Liver (tissue), 9 donors: Measurements from ENCODE around the gene NGFR. TPM values are rescaled to one million over a fixed set of nuclear protein-coding genes. Genes with fewer than 3 reads are reported as not detected.

ENCODE experiments used
- DNase-seq: peaks from one replicate; pipeline ENCODE4 v3.0.0-alpha.2; 2017; ENCODE audit warnings: low spot score
- H3K27ac ChIP-seq, 2 donors: one replicate each; pipeline ENCODE4 v1.7.0; 2013; ENCODE audit warnings: inconsistent platforms in 2 of 2, low read length in 2 of 2, control low read depth in 1 of 2, low read depth in 1 of 2, mild to moderate bottlenecking in 1 of 2
- H3K27me3 ChIP-seq, 4 donors: one replicate each; pipeline versions ENCODE4 v1.6.1 to v1.7.0; 2013; ENCODE audit warnings: low read length in 3 of 4, inconsistent platforms in 1 of 4, mild to moderate bottlenecking in 1 of 4, moderate library complexity in 1 of 4; ENCODE audit not compliant: control insufficient read depth in 4 of 4, insufficient read depth in 4 of 4
- H3K36me3 ChIP-seq, 4 donors: one replicate each; pipeline versions ENCODE4 v1.6.1 to v1.7.0; 2013; ENCODE audit warnings: low read length in 3 of 4, mild to moderate bottlenecking in 3 of 4, low read depth in 1 of 4, moderate library complexity in 1 of 4; ENCODE audit not compliant: control insufficient read depth in 4 of 4, insufficient read depth in 3 of 4
- H3K4me1 ChIP-seq, 4 donors: one replicate each; pipeline versions ENCODE4 v1.6.1 to v1.7.0; 2013; ENCODE audit warnings: low read length in 3 of 4, mild to moderate bottlenecking in 3 of 4, moderate library complexity in 1 of 4; ENCODE audit not compliant: control insufficient read depth in 4 of 4, insufficient read depth in 4 of 4
- H3K4me3 ChIP-seq, 3 donors: one replicate each; pipeline versions ENCODE4 v1.6.1 to v1.7.0; 2013; ENCODE audit warnings: low read length in 3 of 3, control low read depth in 1 of 3, low read depth in 1 of 3, mild to moderate bottlenecking in 1 of 3
- H3K9ac ChIP-seq, 2 donors: one replicate each; pipeline ENCODE4 v1.7.0; 2013; ENCODE audit warnings: low read length in 2 of 2, mild to moderate bottlenecking in 2 of 2, moderate library complexity in 2 of 2, control low read depth in 1 of 2, low read depth in 1 of 2
- H3K9me3 ChIP-seq, 4 donors: one replicate each; pipeline versions ENCODE4 v1.6.1 to v1.7.0; 2013; ENCODE audit warnings: low read length in 3 of 4; ENCODE audit not compliant: control insufficient read depth in 4 of 4
- EGR1 ChIP-seq, 2 donors: IDR thresholded peaks; 2 replicates each; pipeline ENCODE4 v1.6.1; 2016 to 2018; ENCODE audit warnings: antibody characterized with exemption in 2 of 2, low read depth in 2 of 2
- FOXA1 ChIP-seq: IDR thresholded peaks from 2 replicates; pipeline ENCODE4 v1.6.1; 2016; ENCODE audit warnings: antibody characterized with exemption
- FOXA2 ChIP-seq: IDR thresholded peaks from 2 replicates; pipeline ENCODE4 v1.6.1; 2016; ENCODE audit warnings: antibody characterized with exemption
- GABPA ChIP-seq, 2 donors: IDR thresholded peaks in 1 of 2; conservative IDR thresholded peaks in 1 of 2; 2 replicates each; pipeline ENCODE4 v1.6.1; 2016; ENCODE audit warnings: antibody characterized with exemption in 2 of 2, mild to moderate bottlenecking in 1 of 2, moderate library complexity in 1 of 2
- HNF4A ChIP-seq, 2 donors: conservative IDR thresholded peaks; 2 replicates each; pipeline ENCODE4 v1.6.1; 2016; ENCODE audit warnings: antibody characterized with exemption in 2 of 2, mild to moderate bottlenecking in 2 of 2
- HNF4G ChIP-seq: IDR thresholded peaks from 2 replicates; pipeline ENCODE4 v1.6.1; 2016; ENCODE audit warnings: antibody characterized with exemption
- JUND ChIP-seq, 2 donors: IDR thresholded peaks; 2 replicates each; pipeline ENCODE4 v1.6.1; 2016; ENCODE audit warnings: antibody characterized with exemption in 2 of 2
- NR2F2 ChIP-seq: IDR thresholded peaks from 2 replicates; pipeline ENCODE4 v1.6.1; 2016; ENCODE audit warnings: antibody characterized with exemption
- RAD21 ChIP-seq, 2 donors: IDR thresholded peaks; 2 replicates each; pipeline ENCODE4 v1.6.1; 2016; ENCODE audit warnings: antibody characterized with exemption in 2 of 2, mild to moderate bottlenecking in 2 of 2
- RXRA ChIP-seq, 2 donors: IDR thresholded peaks; 2 replicates each; pipeline ENCODE4 v1.6.1; 2017 to 2018; ENCODE audit warnings: antibody characterized with exemption in 2 of 2, mild to moderate bottlenecking in 1 of 2
- SP1 ChIP-seq: IDR thresholded peaks from 2 replicates; pipeline ENCODE4 v1.6.1; 2018; ENCODE audit warnings: antibody characterized with exemption, mild to moderate bottlenecking
- TAF1 ChIP-seq: conservative IDR thresholded peaks from 2 replicates; pipeline ENCODE4 v1.6.1; 2016; ENCODE audit warnings: antibody characterized with exemption, mild to moderate bottlenecking
- YY1 ChIP-seq: IDR thresholded peaks from 2 replicates; pipeline ENCODE4 v1.6.1; 2016; ENCODE audit warnings: antibody characterized with exemption, mild to moderate bottlenecking
- WGBS: extraction: QIAGEN DNeasy Blood & Tissue Kit; methylation state at CpG from one replicate; pipeline ENCODE4 v1.1.7; 2013; 5-methylcytosine and 5-hydroxymethylcytosine counted together
- polyA plus RNA-seq, 2 donors: library from polyadenylated mRNA; stranded (reverse) in 1 of 2; unstranded in 1 of 2; fragments of 200-250 nt in 1 of 2; fragments of >200 nt in 1 of 2; fragmentation: Nextera tagmentation in 1 of 2; extraction: Ambion mirVana in 1 of 2; gene quantifications; one replicate each; pipeline versions ENCODE4 v1.2.1 to v1.2.3, GENCODE V29; 2013 to 2015
- total RNA-seq, 2 donors: library from RNA; depleted of rRNA; stranded (reverse); fragments of >200 nt; gene quantifications; one replicate each; pipeline ENCODE4 v1.2.3, GENCODE V29; 2014
- TF ChIP-seq, protein P1 (sequence below): fragments of 150-350 bp; IDR thresholded peaks from 2 replicates; pipeline ENCODE4 v1.5.1; 2017; ENCODE audit warnings: improper control_type of control experiment, low read depth, low read length; ENCODE audit not compliant: missing input control
- TF ChIP-seq, protein P2 (sequence below): IDR thresholded peaks from 2 replicates; pipeline ENCODE4 v1.6.1; 2016; ENCODE audit warnings: antibody characterized with exemption
- TF ChIP-seq, protein P3 (sequence below): IDR thresholded peaks from 2 replicates; pipeline ENCODE4 v1.6.1; 2016; ENCODE audit warnings: antibody characterized with exemption
- TF ChIP-seq, protein P4 (sequence below): IDR thresholded peaks from 2 replicates; pipeline ENCODE4 v1.6.1; 2016; ENCODE audit warnings: antibody characterized with exemption, mild to moderate bottlenecking
- TF ChIP-seq, protein P5 (sequence below): IDR thresholded peaks from 2 replicates; pipeline ENCODE4 v1.6.1; 2016; ENCODE audit warnings: antibody characterized with exemption
- donor health status: healthy.
- donor health status: healthy.
- donor health status: healthy.
- donor health status: healthy.
- donor health status: healthy.

NGFR gene
- total and polyA plus RNA-seq, 4 donors, result 6.9 to 11.0 (median 10.5) TPM

DNA sequence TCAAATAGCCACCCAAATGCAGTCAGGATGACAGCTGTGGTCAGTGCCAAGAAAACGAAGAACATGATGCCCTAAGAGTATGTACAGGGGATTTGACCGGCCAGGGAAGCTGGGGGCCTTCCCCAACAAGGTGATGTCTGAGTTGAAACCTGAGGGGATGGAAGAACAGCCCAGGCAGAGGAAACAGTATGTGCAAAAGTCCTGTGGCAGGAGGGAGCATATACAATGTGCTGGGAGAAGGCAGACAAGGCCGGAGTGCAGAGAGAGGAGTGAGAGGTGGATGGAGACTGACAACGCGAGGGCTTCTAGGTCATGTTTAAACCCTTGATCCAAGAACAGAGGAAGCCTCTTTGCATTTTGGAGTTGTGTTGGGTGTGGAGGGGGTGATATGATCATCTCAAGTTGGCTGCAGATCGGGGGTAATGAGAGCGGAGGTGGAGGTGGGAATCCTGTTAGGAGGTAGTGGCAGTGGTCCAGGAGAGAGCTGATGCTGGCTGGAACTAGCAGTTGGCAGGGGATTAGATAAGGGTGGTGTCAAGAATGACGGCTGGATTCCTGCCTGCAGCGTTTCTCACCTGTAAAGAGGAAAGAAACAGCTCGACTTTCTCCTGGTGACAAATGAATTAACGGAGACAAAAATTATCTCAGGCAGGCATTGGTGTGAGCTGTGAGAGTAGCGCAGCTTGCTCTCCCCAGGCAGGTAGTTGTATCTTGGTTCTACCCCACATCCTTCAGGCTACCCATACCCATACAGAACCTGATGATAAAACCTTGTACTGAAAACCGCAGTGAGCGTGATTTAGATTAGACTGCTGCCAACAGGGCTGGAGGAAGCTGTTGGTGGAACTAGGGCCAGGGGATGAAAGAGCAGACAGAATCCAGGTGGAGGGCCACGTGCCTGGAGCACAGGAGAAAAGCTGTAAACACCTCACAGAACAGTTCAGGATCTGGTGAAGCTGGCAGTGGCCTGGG is 37.2 kb upstream of the NGFR start:
- no peaks in the 10 kb centered on the region for H3K4me1 ChIP-seq
- TF ChIP-seq FOXA2 (no peak), TAF1 (no peak), HNF4A (conservative IDR thresholded peaks at IDR 0.05) (no peak), GABPA (IDR thresholded peaks at IDR 0.05 in 1 of 2, conservative IDR thresholded peaks at IDR 0.05 in 1 of 2) (no peak), EGR1 (IDR thresholded peaks at IDR 0.05; ENCODE audit: low read depth in 2 of 2) (no peak), FOXA1 (no peak), HNF4G (no peak), YY1 (no peak), SP1 (no peak), RAD21 (IDR thresholded peaks at IDR 0.05) (no peak), JUND (IDR thresholded peaks at IDR 0.05) (no peak), NR2F2 (no peak), RXRA (IDR thresholded peaks at IDR 0.05) (no peak)
- TF ChIP-seq, protein P1, sequence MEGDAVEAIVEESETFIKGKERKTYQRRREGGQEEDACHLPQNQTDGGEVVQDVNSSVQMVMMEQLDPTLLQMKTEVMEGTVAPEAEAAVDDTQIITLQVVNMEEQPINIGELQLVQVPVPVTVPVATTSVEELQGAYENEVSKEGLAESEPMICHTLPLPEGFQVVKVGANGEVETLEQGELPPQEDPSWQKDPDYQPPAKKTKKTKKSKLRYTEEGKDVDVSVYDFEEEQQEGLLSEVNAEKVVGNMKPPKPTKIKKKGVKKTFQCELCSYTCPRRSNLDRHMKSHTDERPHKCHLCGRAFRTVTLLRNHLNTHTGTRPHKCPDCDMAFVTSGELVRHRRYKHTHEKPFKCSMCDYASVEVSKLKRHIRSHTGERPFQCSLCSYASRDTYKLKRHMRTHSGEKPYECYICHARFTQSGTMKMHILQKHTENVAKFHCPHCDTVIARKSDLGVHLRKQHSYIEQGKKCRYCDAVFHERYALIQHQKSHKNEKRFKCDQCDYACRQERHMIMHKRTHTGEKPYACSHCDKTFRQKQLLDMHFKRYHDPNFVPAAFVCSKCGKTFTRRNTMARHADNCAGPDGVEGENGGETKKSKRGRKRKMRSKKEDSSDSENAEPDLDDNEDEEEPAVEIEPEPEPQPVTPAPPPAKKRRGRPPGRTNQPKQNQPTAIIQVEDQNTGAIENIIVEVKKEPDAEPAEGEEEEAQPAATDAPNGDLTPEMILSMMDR, result no peak
- TF ChIP-seq, protein P2, sequence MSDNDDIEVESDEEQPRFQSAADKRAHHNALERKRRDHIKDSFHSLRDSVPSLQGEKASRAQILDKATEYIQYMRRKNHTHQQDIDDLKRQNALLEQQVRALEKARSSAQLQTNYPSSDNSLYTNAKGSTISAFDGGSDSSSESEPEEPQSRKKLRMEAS, result no peak
- TF ChIP-seq, protein P3, sequence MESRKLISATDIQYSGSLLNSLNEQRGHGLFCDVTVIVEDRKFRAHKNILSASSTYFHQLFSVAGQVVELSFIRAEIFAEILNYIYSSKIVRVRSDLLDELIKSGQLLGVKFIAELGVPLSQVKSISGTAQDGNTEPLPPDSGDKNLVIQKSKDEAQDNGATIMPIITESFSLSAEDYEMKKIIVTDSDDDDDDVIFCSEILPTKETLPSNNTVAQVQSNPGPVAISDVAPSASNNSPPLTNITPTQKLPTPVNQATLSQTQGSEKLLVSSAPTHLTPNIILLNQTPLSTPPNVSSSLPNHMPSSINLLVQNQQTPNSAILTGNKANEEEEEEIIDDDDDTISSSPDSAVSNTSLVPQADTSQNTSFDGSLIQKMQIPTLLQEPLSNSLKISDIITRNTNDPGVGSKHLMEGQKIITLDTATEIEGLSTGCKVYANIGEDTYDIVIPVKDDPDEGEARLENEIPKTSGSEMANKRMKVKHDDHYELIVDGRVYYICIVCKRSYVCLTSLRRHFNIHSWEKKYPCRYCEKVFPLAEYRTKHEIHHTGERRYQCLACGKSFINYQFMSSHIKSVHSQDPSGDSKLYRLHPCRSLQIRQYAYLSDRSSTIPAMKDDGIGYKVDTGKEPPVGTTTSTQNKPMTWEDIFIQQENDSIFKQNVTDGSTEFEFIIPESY, result no peak
- TF ChIP-seq, protein P4, sequence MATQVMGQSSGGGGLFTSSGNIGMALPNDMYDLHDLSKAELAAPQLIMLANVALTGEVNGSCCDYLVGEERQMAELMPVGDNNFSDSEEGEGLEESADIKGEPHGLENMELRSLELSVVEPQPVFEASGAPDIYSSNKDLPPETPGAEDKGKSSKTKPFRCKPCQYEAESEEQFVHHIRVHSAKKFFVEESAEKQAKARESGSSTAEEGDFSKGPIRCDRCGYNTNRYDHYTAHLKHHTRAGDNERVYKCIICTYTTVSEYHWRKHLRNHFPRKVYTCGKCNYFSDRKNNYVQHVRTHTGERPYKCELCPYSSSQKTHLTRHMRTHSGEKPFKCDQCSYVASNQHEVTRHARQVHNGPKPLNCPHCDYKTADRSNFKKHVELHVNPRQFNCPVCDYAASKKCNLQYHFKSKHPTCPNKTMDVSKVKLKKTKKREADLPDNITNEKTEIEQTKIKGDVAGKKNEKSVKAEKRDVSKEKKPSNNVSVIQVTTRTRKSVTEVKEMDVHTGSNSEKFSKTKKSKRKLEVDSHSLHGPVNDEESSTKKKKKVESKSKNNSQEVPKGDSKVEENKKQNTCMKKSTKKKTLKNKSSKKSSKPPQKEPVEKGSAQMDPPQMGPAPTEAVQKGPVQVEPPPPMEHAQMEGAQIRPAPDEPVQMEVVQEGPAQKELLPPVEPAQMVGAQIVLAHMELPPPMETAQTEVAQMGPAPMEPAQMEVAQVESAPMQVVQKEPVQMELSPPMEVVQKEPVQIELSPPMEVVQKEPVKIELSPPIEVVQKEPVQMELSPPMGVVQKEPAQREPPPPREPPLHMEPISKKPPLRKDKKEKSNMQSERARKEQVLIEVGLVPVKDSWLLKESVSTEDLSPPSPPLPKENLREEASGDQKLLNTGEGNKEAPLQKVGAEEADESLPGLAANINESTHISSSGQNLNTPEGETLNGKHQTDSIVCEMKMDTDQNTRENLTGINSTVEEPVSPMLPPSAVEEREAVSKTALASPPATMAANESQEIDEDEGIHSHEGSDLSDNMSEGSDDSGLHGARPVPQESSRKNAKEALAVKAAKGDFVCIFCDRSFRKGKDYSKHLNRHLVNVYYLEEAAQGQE, result no peak
- TF ChIP-seq, protein P5, sequence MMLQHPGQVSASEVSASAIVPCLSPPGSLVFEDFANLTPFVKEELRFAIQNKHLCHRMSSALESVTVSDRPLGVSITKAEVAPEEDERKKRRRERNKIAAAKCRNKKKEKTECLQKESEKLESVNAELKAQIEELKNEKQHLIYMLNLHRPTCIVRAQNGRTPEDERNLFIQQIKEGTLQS, result no peak
- H3K9ac ChIP-seq, result no peak overlapping the region
- 46% methylated on average over 15 of the region's 15 CpGs for WGBS
- no peaks in the 10 kb centered on the region for H3K9me3 ChIP-seq
- H3K36me3 ChIP-seq, result no peaks in the 10 kb centered on the region
- H3K27ac ChIP-seq, result no peak overlapping the region
- peaks cover 0 to 18% (median 2%) of the 10 kb centered on the region in 4 donors for H3K27me3 ChIP-seq
- DNase-seq, result no peak
- H3K4me3 ChIP-seq, result no peak overlapping the region
